Thyroid gland (tissue), 4 donors: ENCODE data around the gene TMOD3.

Experiments used
- POLR2A ChIP-seq, 2 donors: fragments of 450-650 bp; IDR thresholded peaks; one replicate each; pipeline ENCODE4 v1.6.1; 2017; ENCODE audit warnings: antibody characterized with exemption in 2 of 2, mild to moderate bottlenecking in 2 of 2, moderate library complexity in 1 of 2
- TF ChIP-seq, protein P1 (sequence below), 6 experiments: fragments of 200-600 bp in 3 of 6; fragments of 450-650 bp in 3 of 6; sonication (generic) in 3 of 6; IDR thresholded peaks; one replicate each; pipeline ENCODE4 v1.5.1; 2016 to 2019; ENCODE audit warnings: antibody characterized with exemption in 6 of 6, mild to moderate bottlenecking in 2 of 6, inconsistent platforms in 1 of 6, moderate library complexity in 1 of 6

DNA sequence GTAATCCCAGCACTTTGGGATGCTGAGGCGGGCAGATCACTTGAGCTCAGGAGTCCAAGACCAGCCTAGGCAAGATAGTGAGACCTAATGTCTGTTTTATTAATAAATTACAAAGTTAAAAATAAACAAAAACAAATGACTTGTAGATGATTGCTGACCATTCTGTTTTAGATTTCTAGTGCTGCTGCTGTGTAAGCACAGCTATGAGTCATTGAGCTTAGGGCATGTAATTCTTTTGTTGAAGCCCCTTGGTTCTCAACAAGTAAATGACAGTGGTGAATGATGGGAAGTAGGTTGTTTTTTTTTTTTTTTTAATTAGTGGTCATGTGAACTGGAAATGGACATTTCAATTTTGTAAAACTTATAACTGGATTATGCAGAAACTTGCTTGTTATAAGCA lies 78.9 kb downstream of the TMOD3 start:
- TF ChIP-seq POLR2A (IDR thresholded peaks at IDR 0.05) = no peak
- TF ChIP-seq, protein P1, sequence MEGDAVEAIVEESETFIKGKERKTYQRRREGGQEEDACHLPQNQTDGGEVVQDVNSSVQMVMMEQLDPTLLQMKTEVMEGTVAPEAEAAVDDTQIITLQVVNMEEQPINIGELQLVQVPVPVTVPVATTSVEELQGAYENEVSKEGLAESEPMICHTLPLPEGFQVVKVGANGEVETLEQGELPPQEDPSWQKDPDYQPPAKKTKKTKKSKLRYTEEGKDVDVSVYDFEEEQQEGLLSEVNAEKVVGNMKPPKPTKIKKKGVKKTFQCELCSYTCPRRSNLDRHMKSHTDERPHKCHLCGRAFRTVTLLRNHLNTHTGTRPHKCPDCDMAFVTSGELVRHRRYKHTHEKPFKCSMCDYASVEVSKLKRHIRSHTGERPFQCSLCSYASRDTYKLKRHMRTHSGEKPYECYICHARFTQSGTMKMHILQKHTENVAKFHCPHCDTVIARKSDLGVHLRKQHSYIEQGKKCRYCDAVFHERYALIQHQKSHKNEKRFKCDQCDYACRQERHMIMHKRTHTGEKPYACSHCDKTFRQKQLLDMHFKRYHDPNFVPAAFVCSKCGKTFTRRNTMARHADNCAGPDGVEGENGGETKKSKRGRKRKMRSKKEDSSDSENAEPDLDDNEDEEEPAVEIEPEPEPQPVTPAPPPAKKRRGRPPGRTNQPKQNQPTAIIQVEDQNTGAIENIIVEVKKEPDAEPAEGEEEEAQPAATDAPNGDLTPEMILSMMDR (IDR thresholded peaks at IDR 0.05) = no peak
